Osteocyte (in vitro differentiated cells): ENCODE measurements around the gene XRCC5. TPM values are rescaled to one million over a fixed set of nuclear protein-coding genes. Genes with fewer than 3 reads are reported as not detected.

Experiments used
- DNase-seq: peaks from one replicate; pipeline ENCODE4 v3.0.0; 2021; ENCODE audit warnings: mixed read lengths; ENCODE audit not compliant: unreplicated experiment; ENCODE audit errors: extremely low spot score
- H3K27ac Mint-ChIP-seq: one replicate; pipeline ENCODE4 v1.8.0; 2021; ENCODE audit warnings: mild to moderate bottlenecking, mixed read lengths; ENCODE audit not compliant: unreplicated experiment
- H3K27me3 Mint-ChIP-seq: one replicate; pipeline ENCODE4 v1.8.0; 2021; ENCODE audit warnings: mixed read lengths; ENCODE audit not compliant: unreplicated experiment
- H3K36me3 Mint-ChIP-seq: one replicate; pipeline ENCODE4 v1.8.0; 2021; ENCODE audit warnings: mixed read lengths; ENCODE audit not compliant: unreplicated experiment
- H3K4me1 Mint-ChIP-seq: one replicate; pipeline ENCODE4 v1.8.0; 2021; ENCODE audit warnings: mixed read lengths; ENCODE audit not compliant: unreplicated experiment
- H3K4me3 Mint-ChIP-seq: one replicate; pipeline ENCODE4 v1.8.0; 2021; ENCODE audit warnings: mild to moderate bottlenecking, moderate library complexity, mixed read lengths; ENCODE audit not compliant: unreplicated experiment
- H3K9me3 Mint-ChIP-seq: one replicate; pipeline ENCODE4 v1.8.0; 2021; ENCODE audit warnings: mixed read lengths; ENCODE audit not compliant: unreplicated experiment
- CTCF ChIP-seq: fragments of 200-600 bp; sonication (generic); IDR thresholded peaks from 2 replicates; pipeline ENCODE4 v1.5.0; 2021; ENCODE audit warnings: antibody characterized with exemption, mild to moderate bottlenecking, moderate library complexity
- total RNA-seq: library from RNA; stranded (reverse); gene quantifications from 2 replicates; pipeline ENCODE4 v1.2.1, GENCODE V29; 2021

Gene XRCC5
- total RNA-seq, 1 donor from 2014 or later, result 224 TPM

DNA sequence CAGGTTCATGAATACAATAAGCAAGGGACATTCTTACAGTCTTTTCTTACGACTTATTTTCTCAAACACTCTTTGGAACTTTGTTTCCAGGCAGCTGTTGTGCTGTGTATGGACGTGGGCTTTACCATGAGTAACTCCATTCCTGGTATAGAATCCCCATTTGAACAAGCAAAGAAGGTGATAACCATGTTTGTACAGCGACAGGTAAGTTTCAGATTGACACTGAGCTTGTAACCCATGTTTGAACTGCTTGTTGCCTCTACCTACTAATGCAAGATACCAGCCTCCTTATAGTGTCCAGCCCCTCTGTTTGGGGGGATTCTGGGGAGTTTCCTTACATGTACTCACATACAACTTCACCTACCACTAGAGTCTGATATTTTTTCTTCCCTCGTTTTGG lies 3.8 kb downstream of the XRCC5 start:
- Mint-ChIP-seq H3K27ac (peak overlapping the region; percentile 5), H3K4me3 (no peak overlapping the region), H3K9me3 (no peaks in the 10 kb centered on the region), H3K4me1 (peaks cover 62% of the 10 kb centered on the region), H3K36me3 (peaks cover 42% of the 10 kb centered on the region), H3K27me3 (no peaks in the 10 kb centered on the region)
- TF ChIP-seq CTCF, result no peak
- no peak for DNase-seq

GRCh38 chr2:216113572-216113971 lies 4.4 kb downstream of the XRCC5 start:
- peaks cover 48% of the 10 kb centered on the region for H3K36me3 Mint-ChIP-seq
- H3K9me3 Mint-ChIP-seq, result no peaks in the 10 kb centered on the region
- no peak overlapping the region for H3K4me3 Mint-ChIP-seq
- H3K27me3 Mint-ChIP-seq, result no peaks in the 10 kb centered on the region
- peaks cover 55% of the 10 kb centered on the region for H3K4me1 Mint-ChIP-seq
- no peak for DNase-seq
- no peak for TF ChIP-seq CTCF
- no peak overlapping the region for H3K27ac Mint-ChIP-seq

GRCh38 chr2:216114382-216114713 lies 5.2 kb downstream of the XRCC5 start:
- H3K27ac Mint-ChIP-seq, result peak overlapping the region; percentile 99
- peaks cover 53% of the 10 kb centered on the region for H3K4me1 Mint-ChIP-seq
- no peak for TF ChIP-seq CTCF
- H3K36me3 Mint-ChIP-seq, result peaks cover 55% of the 10 kb centered on the region
- H3K9me3 Mint-ChIP-seq, result no peaks in the 10 kb centered on the region
- peak overlapping the region; percentile 85 for H3K4me3 Mint-ChIP-seq
- no peak for DNase-seq
- no peaks in the 10 kb centered on the region for H3K27me3 Mint-ChIP-seq

DNA sequence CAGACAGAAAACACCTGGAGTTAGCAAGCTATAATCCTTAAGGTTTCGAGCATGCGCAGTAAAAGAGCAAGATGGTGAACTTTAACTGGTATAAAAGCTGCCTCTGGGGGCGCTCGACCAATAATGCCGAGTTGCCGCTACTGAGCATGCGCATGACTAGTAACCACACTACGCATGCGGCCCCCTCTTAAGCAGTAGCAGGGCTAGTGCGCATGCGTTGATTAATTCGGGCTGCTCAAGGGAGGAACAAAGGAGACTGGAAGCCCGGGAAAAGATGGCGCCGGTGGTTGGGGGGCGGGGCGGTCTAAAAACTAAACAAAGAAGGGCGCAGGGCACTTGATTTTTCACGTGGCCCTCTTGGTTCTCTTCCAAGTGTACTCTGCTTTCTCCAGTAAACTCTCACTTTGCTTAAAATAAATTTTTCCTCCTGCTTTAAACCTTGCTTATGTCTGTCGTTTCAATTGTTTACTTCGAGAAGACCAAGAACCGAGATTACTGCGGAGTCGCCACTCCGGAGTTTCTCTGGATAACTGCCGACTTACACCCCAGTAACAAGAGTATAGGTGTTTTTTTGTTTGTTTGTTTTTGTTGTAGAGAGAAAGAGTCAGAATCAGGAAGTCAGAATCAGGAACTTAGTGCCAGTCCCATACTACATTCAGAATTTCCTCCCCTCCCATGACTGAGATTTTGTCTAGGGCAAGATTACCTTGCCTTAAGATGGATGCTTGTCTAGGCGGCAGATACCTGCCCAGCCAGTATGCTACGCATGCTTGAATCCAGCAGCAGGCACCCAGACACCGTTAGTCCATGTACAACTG lies 5.8 kb downstream of the XRCC5 start:
- H3K27me3 Mint-ChIP-seq, result no peaks in the 10 kb centered on the region
- peaks cover 57% of the 10 kb centered on the region for H3K4me1 Mint-ChIP-seq
- peak overlapping the region; percentile 99 for H3K27ac Mint-ChIP-seq
- H3K36me3 Mint-ChIP-seq, result peaks cover 61% of the 10 kb centered on the region
- peak overlapping the region; percentile 85 for H3K4me3 Mint-ChIP-seq
- peak; percentile 99 for DNase-seq
- H3K9me3 Mint-ChIP-seq, result no peaks in the 10 kb centered on the region
- peak; percentile 87 for TF ChIP-seq CTCF

DNA sequence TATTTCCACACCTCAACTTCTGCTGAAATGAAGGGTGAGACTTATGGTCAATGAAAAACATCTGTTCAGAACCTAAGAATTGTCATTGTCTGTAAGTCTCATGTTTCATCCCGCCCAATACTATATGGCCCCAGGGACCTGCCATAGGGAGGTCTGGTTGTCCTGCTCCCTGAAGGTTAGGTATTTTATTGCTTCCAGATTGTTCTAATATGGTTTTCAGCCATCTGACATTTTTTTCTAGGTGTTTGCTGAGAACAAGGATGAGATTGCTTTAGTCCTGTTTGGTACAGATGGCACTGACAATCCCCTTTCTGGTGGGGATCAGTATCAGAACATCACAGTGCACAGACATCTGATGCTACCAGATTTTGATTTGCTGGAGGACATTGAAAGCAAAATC lies 7.3 kb downstream of the XRCC5 start:
- H3K27me3 Mint-ChIP-seq, result no peaks in the 10 kb centered on the region
- H3K9me3 Mint-ChIP-seq, result no peaks in the 10 kb centered on the region
- H3K27ac Mint-ChIP-seq, result peak overlapping the region; percentile 99
- no peak for TF ChIP-seq CTCF
- H3K4me3 Mint-ChIP-seq, result peak overlapping the region; percentile 31
- peaks cover 44% of the 10 kb centered on the region for H3K4me1 Mint-ChIP-seq
- H3K36me3 Mint-ChIP-seq, result peaks cover 65% of the 10 kb centered on the region
- no peak for DNase-seq
